IPS-20b (cell line): ENCODE results near the gene PSMD5.

Experiments used
- H3K27ac ChIP-seq: one replicate; pipeline ENCODE4 v1.5.1; 2013; ENCODE audit warnings: low read length
- H3K27me3 ChIP-seq: 2 replicates; pipeline ENCODE4 v1.6.1; 2013; ENCODE audit warnings: mild to moderate bottlenecking, low read length, inconsistent platforms; ENCODE audit not compliant: insufficient read depth
- H3K36me3 ChIP-seq: 2 replicates; pipeline ENCODE4 v1.6.1; 2013; ENCODE audit warnings: low read depth, mild to moderate bottlenecking, inconsistent platforms, low read length, moderate library complexity; ENCODE audit not compliant: insufficient read depth
- H3K4me1 ChIP-seq: 2 replicates; pipeline ENCODE4 v1.6.1; 2013; ENCODE audit warnings: mild to moderate bottlenecking, control low read depth, inconsistent platforms, low read length, moderate library complexity; ENCODE audit not compliant: insufficient read depth
- H3K4me3 ChIP-seq: 2 replicates; pipeline ENCODE4 v1.5.1; 2013; ENCODE audit warnings: mild to moderate bottlenecking, low read length, inconsistent platforms
- H3K9ac ChIP-seq: 2 replicates; pipeline ENCODE4 v1.6.1; 2013; ENCODE audit warnings: low read depth, mild to moderate bottlenecking, inconsistent platforms, low read length, moderate library complexity
- H3K9me3 ChIP-seq: 2 replicates; pipeline ENCODE4 v1.6.1; 2013; ENCODE audit warnings: mild to moderate bottlenecking, low read depth, low read length, inconsistent platforms; ENCODE audit not compliant: insufficient read depth

The PSMD5 gene

GRCh38 chr9:120882935-120883607 lies 40.3 kb upstream of the PSMD5 start:
- no peak overlapping the region for H3K9ac ChIP-seq
- H3K36me3 ChIP-seq: no peaks in the 10 kb centered on the region
- peaks cover 6% of the 10 kb centered on the region; the same call in 1 of the 2 replicates for H3K27me3 ChIP-seq
- H3K4me1 ChIP-seq: no peaks in the 10 kb centered on the region; the same call in 1 of the 2 replicates
- H3K9me3 ChIP-seq: no peaks in the 10 kb centered on the region
- no peak overlapping the region for H3K27ac ChIP-seq
- H3K4me3 ChIP-seq: no peak overlapping the region

GRCh38 chr9:120879446-120879845 lies 36.7 kb upstream of the PSMD5 start:
- Histone ChIP-seq H3K9ac (no peak overlapping the region), H3K4me1 (peaks cover 10% of the 10 kb centered on the region; the same call in 1 of the 2 replicates)

GRCh38 chr9:120878188-120879130 lies 35.7 kb upstream of the PSMD5 start:
- no peak overlapping the region for H3K9ac ChIP-seq
- peaks cover 18% of the 10 kb centered on the region for H3K4me1 ChIP-seq
- no peak overlapping the region for H3K27ac ChIP-seq
- H3K27me3 ChIP-seq: peaks cover 13% of the 10 kb centered on the region; the same call in 1 of the 2 replicates
- no peak overlapping the region for H3K4me3 ChIP-seq
- H3K36me3 ChIP-seq: no peaks in the 10 kb centered on the region
- no peaks in the 10 kb centered on the region for H3K9me3 ChIP-seq

More at GRCh38 chr9:120879446-120879845, 36.7 kb upstream of the PSMD5 start:
- Histone ChIP-seq H3K27me3 (peaks cover 13% of the 10 kb centered on the region; the same call in 1 of the 2 replicates), H3K36me3 (no peaks in the 10 kb centered on the region), H3K27ac (no peak overlapping the region), H3K9me3 (no peaks in the 10 kb centered on the region), H3K4me3 (no peak overlapping the region)

- Histone ChIP-seq H3K4me3 (peak overlapping the region; percentile 68), H3K27ac (no peak overlapping the region), H3K9ac (peak overlapping the region; percentile 59; the same call in 1 of the 2 replicates), H3K4me1 (peaks cover 26% of the 10 kb centered on the region), H3K27me3 (peaks cover 13% of the 10 kb centered on the region; the same call in 1 of the 2 replicates), H3K9me3 (no peaks in the 10 kb centered on the region), H3K36me3 (no peaks in the 10 kb centered on the region)
These were observed 34.7 kb upstream of the PSMD5 start for GRCh38 chr9:120877276-120878034.

GRCh38 chr9:120876842-120877240 lies 34.1 kb upstream of the PSMD5 start, which contains the start of gene PHF19:
Gene PHF19 (minus strand): TSS chr9:120877188. CDS start chr9:120874741, 2,447 bp downstream.
- Histone ChIP-seq H3K27me3 (peaks cover 13% of the 10 kb centered on the region; the same call in 1 of the 2 replicates), H3K27ac (no peak within 1 kb of the TSS), H3K9me3 (no peaks in the 10 kb centered on the region), H3K36me3 (peaks cover 4% of the 10 kb centered on the region; the same call in 1 of the 2 replicates), H3K4me3 (peak within 1 kb of the TSS; percentile 73), H3K4me1 (peaks cover 29% of the 10 kb centered on the region), H3K9ac (peak within 1 kb of the TSS; percentile 76; the same call in 1 of the 2 replicates)

- Histone ChIP-seq H3K4me1 (peaks cover 29% of the 10 kb centered on the region), H3K36me3 (peaks cover 9% of the 10 kb centered on the region; the same call in 1 of the 2 replicates), H3K27ac (no peak overlapping the region), H3K9ac (peak overlapping the region; percentile 76; the same call in 1 of the 2 replicates), H3K4me3 (peak overlapping the region; percentile 73), H3K27me3 (peaks cover 13% of the 10 kb centered on the region; the same call in 1 of the 2 replicates), H3K9me3 (no peaks in the 10 kb centered on the region)
These were observed 33.5 kb upstream of the PSMD5 start for GRCh38 chr9:120875954-120876841.

GRCh38 chr9:120875643-120875953 lies 32.9 kb upstream of the PSMD5 start:
- peaks cover 12% of the 10 kb centered on the region; the same call in 1 of the 2 replicates for H3K36me3 ChIP-seq
- H3K27ac ChIP-seq: no peak overlapping the region
- H3K4me3 ChIP-seq: peak overlapping the region; percentile 73
- H3K4me1 ChIP-seq: peaks cover 29% of the 10 kb centered on the region
- H3K9me3 ChIP-seq: no peaks in the 10 kb centered on the region
- H3K27me3 ChIP-seq: peaks cover 13% of the 10 kb centered on the region; the same call in 1 of the 2 replicates
- H3K9ac ChIP-seq: peak overlapping the region; percentile 76; the same call in 1 of the 2 replicates

GRCh38 chr9:120875195-120875565 lies 32.5 kb upstream of the PSMD5 start:
- no peaks in the 10 kb centered on the region for H3K9me3 ChIP-seq
- H3K9ac ChIP-seq: no peak overlapping the region
- peak overlapping the region; percentile 73; the same call in 1 of the 2 replicates for H3K4me3 ChIP-seq
- H3K4me1 ChIP-seq: peaks cover 29% of the 10 kb centered on the region
- H3K27me3 ChIP-seq: peaks cover 13% of the 10 kb centered on the region; the same call in 1 of the 2 replicates
- peaks cover 12% of the 10 kb centered on the region; the same call in 1 of the 2 replicates for H3K36me3 ChIP-seq
- no peak overlapping the region for H3K27ac ChIP-seq

- Histone ChIP-seq H3K9me3 (no peaks in the 10 kb centered on the region), H3K27me3 (peaks cover 13% of the 10 kb centered on the region; the same call in 1 of the 2 replicates), H3K36me3 (peaks cover 12% of the 10 kb centered on the region; the same call in 1 of the 2 replicates), H3K4me1 (peaks cover 29% of the 10 kb centered on the region), H3K27ac (no peak overlapping the region), H3K4me3 (no peak overlapping the region; the same call in 1 of the 2 replicates), H3K9ac (peak overlapping the region; percentile 52; the same call in 1 of the 2 replicates)
These were observed 31.8 kb upstream of the PSMD5 start for GRCh38 chr9:120874226-120875194.
